GM21526 (cell line): Measurements from ENCODE around the gene FKBP2.

Experiments
- ATAC-seq: cut with Tn5 transposase; IDR thresholded peaks from one replicate; pipeline ENCODE4 v1.9.1; 2021; ENCODE audit warnings: moderate library complexity; ENCODE audit not compliant: unreplicated experiment, low FRiP score

The FKBP2 gene

GRCh38 chr11:64246871-64247728 lies 6.2 kb downstream of the FKBP2 start, which contains the start of gene PPP1R14B:
PPP1R14B (minus strand) TSS chr11:64246943; CDS start chr11:64246673, 270 bp downstream.
- no peak for ATAC-seq

- ATAC-seq: no peak
Measured at GRCh38 chr11:64247729-64248531, 7.0 kb downstream of the FKBP2 start.

GRCh38 chr11:64248578-64248977 lies 7.7 kb downstream of the FKBP2 start:
- ATAC-seq: no peak

- ATAC-seq: no peak
Measured at GRCh38 chr11:64249038-64249437, 8.1 kb downstream of the FKBP2 start.

- no peak for ATAC-seq
Measured at GRCh38 chr11:64249563-64250414, 8.9 kb downstream of the FKBP2 start.

GRCh38 chr11:64250415-64251015 lies 9.6 kb downstream of the FKBP2 start:
- no peak for ATAC-seq

- ATAC-seq: no peak
Measured at GRCh38 chr11:64251016-64251752, 10.3 kb downstream of the FKBP2 start, which contains the start of gene PLCB3. PLCB3 (plus strand) TSS chr11:64251530; CDS start chr11:64251650, 120 bp downstream.

GRCh38 chr11:64251753-64252002 lies 10.8 kb downstream of the FKBP2 start:
- ATAC-seq: no peak

GRCh38 chr11:64252003-64252872 lies 11.3 kb downstream of the FKBP2 start:
- ATAC-seq: no peak

GRCh38 chr11:64253043-64253442 lies 12.1 kb downstream of the FKBP2 start:
- no peak for ATAC-seq

GRCh38 chr11:64253481-64253880 lies 12.6 kb downstream of the FKBP2 start:
- no peak for ATAC-seq

GRCh38 chr11:64254326-64254725 lies 13.4 kb downstream of the FKBP2 start:
- no peak for ATAC-seq

- ATAC-seq: no peak
Measured at GRCh38 chr11:64255135-64256128, 14.5 kb downstream of the FKBP2 start.

- ATAC-seq: no peak
Measured at GRCh38 chr11:64256300-64256699, 15.4 kb downstream of the FKBP2 start.

- ATAC-seq: no peak
Measured at GRCh38 chr11:64258356-64258755, 17.5 kb downstream of the FKBP2 start.

GRCh38 chr11:64258946-64259532 lies 18.1 kb downstream of the FKBP2 start:
- ATAC-seq: no peak

- no peak for ATAC-seq
Measured at GRCh38 chr11:64259533-64260067, 18.7 kb downstream of the FKBP2 start.
